GM06990 (cell line): ENCODE results near the gene STRIP1.

Experiments used
- DNase-seq: peaks from one replicate; pipeline ENCODE4 v3.0.0-alpha.2; 2011; ENCODE audit not compliant: insufficient read length; ENCODE audit errors: extremely low read depth
- H3K27me3 ChIP-seq: replicated peaks from 2 replicates; pipeline ENCODE4 v1.6.0; 2011; ENCODE audit warnings: low read length; ENCODE audit not compliant: control insufficient read depth, insufficient read depth
- H3K36me3 ChIP-seq: 2 replicates; pipeline ENCODE4 v1.5.1; 2011; ENCODE audit warnings: low read length; ENCODE audit not compliant: control insufficient read depth, insufficient read depth
- H3K4me3 ChIP-seq: replicated peaks from 2 replicates; pipeline ENCODE4 v1.5.1; 2011; ENCODE audit warnings: low read depth, mild to moderate bottlenecking, control low read depth, low read length
- CTCF ChIP-seq: IDR thresholded peaks from 2 replicates; pipeline ENCODE4 v1.5.1; 2011; ENCODE audit warnings: low read length, control low read depth, mild to moderate bottlenecking, inconsistent platforms; ENCODE audit not compliant: insufficient read depth, poor library complexity, severe bottlenecking

STRIP1 gene

GRCh38 chr1:109990302-109990653 lies 44.1 kb upstream of the STRIP1 start:
- Histone ChIP-seq H3K27me3 (no peaks in the 10 kb centered on the region), H3K36me3 (no peaks in the 10 kb centered on the region; the same call in 1 of the 2 replicates), H3K4me3 (no peak overlapping the region)
- TF ChIP-seq CTCF: no peak
- DNase-seq: no peak

GRCh38 chr1:109991400-109991925 lies 43.0 kb upstream of the STRIP1 start:
- TF ChIP-seq CTCF: no peak
- Histone ChIP-seq H3K36me3 (no peaks in the 10 kb centered on the region; the same call in 1 of the 2 replicates), H3K4me3 (no peak overlapping the region), H3K27me3 (no peaks in the 10 kb centered on the region)
- no peak for DNase-seq

GRCh38 chr1:109993885-109994284 lies 40.5 kb upstream of the STRIP1 start:
- TF ChIP-seq CTCF: no peak
- Histone ChIP-seq H3K4me3 (no peak overlapping the region), H3K36me3 (peaks cover 1% of the 10 kb centered on the region; the same call in 1 of the 2 replicates), H3K27me3 (no peaks in the 10 kb centered on the region)
- DNase-seq: no peak

GRCh38 chr1:109994654-109995053 lies 39.8 kb upstream of the STRIP1 start:
- Histone ChIP-seq H3K4me3 (no peak overlapping the region), H3K27me3 (no peaks in the 10 kb centered on the region), H3K36me3 (peaks cover 1% of the 10 kb centered on the region; the same call in 1 of the 2 replicates)
- no peak for TF ChIP-seq CTCF
- DNase-seq: no peak

GRCh38 chr1:109995536-109995935 lies 38.9 kb upstream of the STRIP1 start:
- no peak overlapping the region for H3K4me3 ChIP-seq
- H3K36me3 ChIP-seq: peaks cover 1% of the 10 kb centered on the region; the same call in 1 of the 2 replicates
- TF ChIP-seq CTCF: no peak
- no peak for DNase-seq
- no peaks in the 10 kb centered on the region for H3K27me3 ChIP-seq

GRCh38 chr1:109996476-109996875 lies 37.9 kb upstream of the STRIP1 start:
- H3K4me3 ChIP-seq: no peak overlapping the region
- H3K27me3 ChIP-seq: no peaks in the 10 kb centered on the region
- no peak for DNase-seq
- no peak for TF ChIP-seq CTCF
- H3K36me3 ChIP-seq: peaks cover 1% of the 10 kb centered on the region; the same call in 1 of the 2 replicates
